Activated CD4-positive, alpha-beta T cell treated with anti-CD3 and anti-CD28 coated beads, Interleukin-2, amount 10 ng/mL, durations not matched to agents 24 days and 14 days (primary cell): ENCODE results near the gene TRIM10. TPM values are rescaled to one million over a fixed set of nuclear protein-coding genes. Genes with fewer than 3 reads are reported as not detected.

Experiments
- DNase-seq: peaks from one replicate; pipeline ENCODE4 v3.0.0; 2022
- H3K27ac Mint-ChIP-seq: one replicate; pipeline ENCODE4 v1.8.0; 2022; ENCODE audit warnings: mild to moderate bottlenecking, mixed read lengths
- H3K27me3 Mint-ChIP-seq: one replicate; pipeline ENCODE4 v1.8.0; 2022; ENCODE audit warnings: mixed read lengths
- H3K36me3 Mint-ChIP-seq: one replicate; pipeline ENCODE4 v1.8.0; 2022; ENCODE audit warnings: low read depth, mild to moderate bottlenecking, mixed read lengths
- H3K4me1 Mint-ChIP-seq: one replicate; pipeline ENCODE4 v1.8.0; 2021; ENCODE audit warnings: mixed read lengths
- H3K4me3 Mint-ChIP-seq: one replicate; pipeline ENCODE4 v1.8.0; 2022; ENCODE audit warnings: mild to moderate bottlenecking, moderate library complexity, mixed read lengths
- H3K9me3 Mint-ChIP-seq: one replicate; pipeline ENCODE4 v1.8.0; 2021; ENCODE audit warnings: mixed read lengths
- intact Hi-C: fragments of 100-400 bp; cut with micrococcal nuclease; formaldehyde crosslinking; loops from one replicate; pipeline ENCODE4 v1.15.1; 2023
- total RNA-seq: library from RNA; stranded (reverse); gene quantifications from 2 replicates; pipeline ENCODE4 v1.2.3, GENCODE V29; 2022

The TRIM10 gene
- total RNA-seq, 1 donor from 2014 or later, result 0.07 TPM

GRCh38 chr6:30116724-30117123, 44.3 kb downstream of the TRIM10 start:
- H3K27ac Mint-ChIP-seq, result no peak overlapping the region
- DNase-seq, result no peak
- H3K4me3 Mint-ChIP-seq, result no peak overlapping the region
- no peaks in the 10 kb centered on the region for H3K36me3 Mint-ChIP-seq
- no peaks in the 10 kb centered on the region for H3K9me3 Mint-ChIP-seq
- peaks cover 55% of the 10 kb centered on the region for H3K27me3 Mint-ChIP-seq
- intact Hi-C loops, result no loop called here
- H3K4me1 Mint-ChIP-seq, result peaks cover 10% of the 10 kb centered on the region

DNA sequence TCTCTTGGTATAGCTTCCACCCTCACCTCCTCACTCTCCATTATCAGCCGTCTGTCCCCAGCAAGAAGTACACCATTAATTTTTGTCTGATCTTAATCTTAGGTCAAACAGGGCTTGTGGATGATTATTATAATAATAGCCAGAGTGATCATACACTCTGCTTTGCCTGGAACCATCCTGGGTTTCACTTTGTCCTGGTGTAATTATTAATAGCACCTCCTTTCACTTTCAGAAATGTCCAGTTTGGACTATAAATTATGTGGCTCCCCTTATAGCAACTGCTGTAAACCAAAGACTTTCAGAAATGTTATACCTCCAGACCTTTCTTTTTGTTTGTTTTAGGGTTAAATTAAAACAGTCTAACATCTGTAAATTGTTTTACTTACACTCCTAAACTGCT, 47.2 kb downstream of the TRIM10 start:
- H3K4me3 Mint-ChIP-seq, result no peak overlapping the region
- no peak for DNase-seq
- H3K27ac Mint-ChIP-seq, result no peak overlapping the region
- peaks cover 58% of the 10 kb centered on the region for H3K27me3 Mint-ChIP-seq
- intact Hi-C loops, result no loop called here
- H3K36me3 Mint-ChIP-seq, result no peaks in the 10 kb centered on the region
- peaks cover 10% of the 10 kb centered on the region for H3K4me1 Mint-ChIP-seq
- H3K9me3 Mint-ChIP-seq, result no peaks in the 10 kb centered on the region

- H3K4me3 Mint-ChIP-seq, result no peak within 1 kb of the TSS
- no peaks in the 10 kb centered on the region for H3K9me3 Mint-ChIP-seq
- peaks cover 60% of the 10 kb centered on the region for H3K27me3 Mint-ChIP-seq
- H3K27ac Mint-ChIP-seq, result no peak within 1 kb of the TSS
- H3K4me1 Mint-ChIP-seq, result peaks cover 10% of the 10 kb centered on the region
- intact Hi-C loops, result no loop called here
- H3K36me3 Mint-ChIP-seq, result no peaks in the 10 kb centered on the region
- no peak for DNase-seq
Measured at GRCh38 chr6:30113003-30113759, 47.8 kb downstream of the TRIM10 start, which contains the start of gene TRIM31. TSS of gene TRIM31 (minus strand) at chr6:30113090. CDS start at chr6:30112805, 285 bp downstream.

DNA sequence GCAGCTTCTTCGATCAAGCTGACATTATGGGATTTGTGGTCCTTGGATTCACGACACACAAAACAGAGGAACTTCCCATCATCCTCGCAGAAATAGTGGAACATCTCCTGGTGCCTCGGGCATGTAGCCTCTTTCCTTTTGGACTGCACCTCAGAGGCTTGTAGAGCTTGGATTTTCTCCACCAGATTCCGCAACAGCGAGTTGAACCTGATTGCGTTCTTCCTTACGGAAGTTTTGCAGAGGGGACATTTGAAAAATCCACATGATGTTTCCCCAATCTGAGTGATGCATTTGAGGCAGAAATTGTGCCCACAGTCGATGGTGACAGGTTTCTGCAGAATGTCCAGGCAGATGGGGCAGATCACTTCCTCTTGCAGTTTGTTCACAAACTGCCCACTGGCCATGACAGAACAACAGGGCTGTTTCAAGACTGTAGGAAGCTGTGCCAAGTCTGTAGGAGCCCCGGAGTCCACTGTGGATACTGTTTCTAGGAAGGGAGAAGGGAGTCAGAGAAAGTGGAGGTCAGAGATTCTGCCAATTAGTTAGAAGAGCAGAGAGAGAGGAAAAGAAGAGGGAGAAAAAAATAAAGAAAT, 48.5 kb downstream of the TRIM10 start:
- Mint-ChIP-seq H3K36me3 (no peaks in the 10 kb centered on the region), H3K27me3 (peaks cover 63% of the 10 kb centered on the region), H3K9me3 (no peaks in the 10 kb centered on the region), H3K4me1 (peaks cover 11% of the 10 kb centered on the region), H3K4me3 (no peak overlapping the region), H3K27ac (no peak overlapping the region)
- DNase-seq, result no peak
- intact Hi-C loops, result no loop called here

- Mint-ChIP-seq H3K4me1 (peaks cover 12% of the 10 kb centered on the region), H3K27ac (no peak overlapping the region), H3K9me3 (no peaks in the 10 kb centered on the region), H3K27me3 (peaks cover 61% of the 10 kb centered on the region), H3K4me3 (no peak overlapping the region), H3K36me3 (no peaks in the 10 kb centered on the region)
- intact Hi-C loops, result no loop called here
- no peak for DNase-seq
Measured at GRCh38 chr6:30111266-30111856, 49.6 kb downstream of the TRIM10 start.

GRCh38 chr6:30104661-30105060, 56.4 kb downstream of the TRIM10 start:
- peaks cover 51% of the 10 kb centered on the region for H3K27me3 Mint-ChIP-seq
- intact Hi-C loops, result loop anchor here (5.0 kb wide), 2 partner anchors 293 to 348 kb away; no protein-coding TSS in a partner anchor
- no peak overlapping the region for H3K27ac Mint-ChIP-seq
- H3K4me3 Mint-ChIP-seq, result no peak overlapping the region
- peaks cover 26% of the 10 kb centered on the region for H3K4me1 Mint-ChIP-seq
- no peaks in the 10 kb centered on the region for H3K9me3 Mint-ChIP-seq
- H3K36me3 Mint-ChIP-seq, result no peaks in the 10 kb centered on the region
- DNase-seq, result no peak

GRCh38 chr6:30103872-30104179, 57.2 kb downstream of the TRIM10 start:
- intact Hi-C loops, result loop anchor here (1.0 to 5.0 kb wide), 7 partner anchors 27 to 348 kb away; partner anchors contain the start of gene PPP1R11
- no peak overlapping the region for H3K27ac Mint-ChIP-seq
- H3K27me3 Mint-ChIP-seq, result peaks cover 55% of the 10 kb centered on the region

GRCh38 chr6:30102970-30103871, 57.8 kb downstream of the TRIM10 start:
- Mint-ChIP-seq H3K36me3 (no peaks in the 10 kb centered on the region), H3K27me3 (peaks cover 57% of the 10 kb centered on the region), H3K4me3 (peak overlapping the region; percentile 86), H3K9me3 (no peaks in the 10 kb centered on the region), H3K4me1 (peaks cover 29% of the 10 kb centered on the region), H3K27ac (peak overlapping the region; percentile 38)
- peak; percentile 95 for DNase-seq
- intact Hi-C loops, result loop anchor here (1.0 to 5.0 kb wide), 7 partner anchors 26 to 349 kb away; partner anchors contain the start of gene PPP1R11

More at GRCh38 chr6:30103872-30104179, 57.2 kb downstream of the TRIM10 start:
- peaks cover 26% of the 10 kb centered on the region for H3K4me1 Mint-ChIP-seq
- H3K9me3 Mint-ChIP-seq, result no peaks in the 10 kb centered on the region
- no peak for DNase-seq
- H3K4me3 Mint-ChIP-seq, result peak overlapping the region; percentile 86
- no peaks in the 10 kb centered on the region for H3K36me3 Mint-ChIP-seq

DNA sequence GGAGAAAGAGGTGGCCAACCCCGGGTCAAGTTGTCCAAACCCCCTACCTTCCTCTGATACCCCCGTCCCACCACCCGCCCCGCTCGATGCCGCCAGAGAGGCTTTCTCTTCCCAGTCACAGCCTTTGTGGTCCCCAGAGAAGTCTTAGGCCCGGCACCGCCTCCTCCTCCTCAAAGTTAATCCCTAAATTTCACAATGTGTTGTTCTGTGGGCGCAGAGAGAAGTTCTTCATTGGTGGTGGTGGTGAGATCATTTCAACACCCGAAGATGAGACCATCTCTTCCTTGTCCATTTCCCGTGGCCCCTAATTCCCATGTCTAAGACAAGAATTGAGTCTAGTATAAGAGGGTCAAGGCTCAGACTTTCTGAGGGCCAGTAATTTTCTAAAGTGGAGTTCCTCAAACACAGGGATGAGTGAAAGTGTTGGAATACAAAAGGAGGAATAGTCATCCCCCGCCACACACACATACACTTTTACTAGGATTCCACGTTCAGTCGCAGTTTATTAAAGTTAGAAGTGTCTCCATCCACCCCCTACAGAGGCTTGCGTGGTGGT, 58.5 kb downstream of the TRIM10 start:
- no peaks in the 10 kb centered on the region for H3K9me3 Mint-ChIP-seq
- no peak for DNase-seq
- no peaks in the 10 kb centered on the region for H3K36me3 Mint-ChIP-seq
- peak overlapping the region; percentile 86 for H3K4me3 Mint-ChIP-seq
- peaks cover 31% of the 10 kb centered on the region for H3K4me1 Mint-ChIP-seq
- no peak overlapping the region for H3K27ac Mint-ChIP-seq
- peaks cover 57% of the 10 kb centered on the region for H3K27me3 Mint-ChIP-seq
- intact Hi-C loops, result loop anchor here (2.0 to 5.0 kb wide), 4 partner anchors 26 to 350 kb away; partner anchors contain the start of gene PPP1R11

Other genes with a start within 250 kb of the TRIM10 start
- gene HLA-A, start 218.7 kb downstream of the TRIM10 start, total RNA-seq, result 1,449 and 1,452 TPM in 2 replicates
- gene POLR1H, start 99.9 kb downstream of the TRIM10 start, total RNA-seq, result 85.6 and 87.0 TPM in 2 replicates
- gene PPP1R11, start 94.0 kb downstream of the TRIM10 start, total RNA-seq, result 60.9 and 61.1 TPM in 2 replicates
- not detected in 2 replicates for gene RNF39, start 85.4 kb downstream of the TRIM10 start, total RNA-seq
- 0.09 TPM in 1 of 2 replicates, not detected in the other for gene TRIM31, start 48.1 kb downstream of the TRIM10 start, total RNA-seq
- gene TRIM40, start 25.1 kb downstream of the TRIM10 start, total RNA-seq, result not detected in 2 replicates
- gene TRIM15, start 2.3 kb upstream of the TRIM10 start, total RNA-seq, result 0.24 and 0.65 TPM in 2 replicates
- gene TRIM26, start 52.2 kb upstream of the TRIM10 start, total RNA-seq, result 58.3 and 60.1 TPM in 2 replicates
- gene TRIM39, start 165.7 kb upstream of the TRIM10 start, total RNA-seq, result 12.5 and 13.7 TPM in 2 replicates
- 45.0 and 48.0 TPM in 2 replicates for gene RPP21, start 183.9 kb upstream of the TRIM10 start, total RNA-seq